GM12864 (cell line): ENCODE data around the gene ANKS6.

Experiments
- DNase-seq: peaks from one replicate; pipeline ENCODE4 v3.0.0-alpha.2; 2011; ENCODE audit warnings: low read depth
- H3K4me3 ChIP-seq: 2 replicates; pipeline ENCODE4 v1.5.1; 2011; ENCODE audit warnings: mild to moderate bottlenecking, low read depth, low read length, control low read depth
- CTCF ChIP-seq: IDR thresholded peaks from 2 replicates; pipeline ENCODE4 v1.5.1; 2011; ENCODE audit warnings: low read depth, mild to moderate bottlenecking, moderate library complexity, low read length, control low read depth, inconsistent platforms; ENCODE audit errors: missing control alignments

The ANKS6 gene

GRCh38 chr9:98706651-98707165 lies 89.6 kb downstream of the ANKS6 start:
- no peak for DNase-seq
- no peak overlapping the region for H3K4me3 ChIP-seq
- no peak for TF ChIP-seq CTCF

GRCh38 chr9:98702835-98703380 lies 93.4 kb downstream of the ANKS6 start:
- TF ChIP-seq CTCF = no peak
- no peak for DNase-seq
- no peak overlapping the region for H3K4me3 ChIP-seq

- DNase-seq = no peak
- H3K4me3 ChIP-seq = no peak overlapping the region
- no peak for TF ChIP-seq CTCF
These were observed 94.0 kb downstream of the ANKS6 start for GRCh38 chr9:98702340-98702739.

- DNase-seq = no peak
- H3K4me3 ChIP-seq = no peak overlapping the region
- TF ChIP-seq CTCF = no peak
These were observed 94.8 kb downstream of the ANKS6 start for GRCh38 chr9:98701576-98701975.

- no peak for DNase-seq
- TF ChIP-seq CTCF = no peak
- H3K4me3 ChIP-seq = no peak overlapping the region
These were observed 95.6 kb downstream of the ANKS6 start for GRCh38 chr9:98700801-98701200.

GRCh38 chr9:98698856-98699255 lies 97.5 kb downstream of the ANKS6 start:
- TF ChIP-seq CTCF = no peak
- no peak for DNase-seq

GRCh38 chr9:98694943-98695342 lies 101.4 kb downstream of the ANKS6 start:
- no peak for DNase-seq
- TF ChIP-seq CTCF = no peak
- no peak overlapping the region for H3K4me3 ChIP-seq

More at GRCh38 chr9:98698856-98699255, 97.5 kb downstream of the ANKS6 start:
- H3K4me3 ChIP-seq = no peak overlapping the region
